ENCODE results near the gene ADAMTS12.

ADAMTS12 gene

GRCh38 chr5:33800241-33800950 is 91.4 kb downstream of the ADAMTS12 start:
- DNase-seq: no peak

GRCh38 chr5:33795496-33795895 is 96.3 kb downstream of the ADAMTS12 start:
- DNase-seq: no peak

- DNase-seq: no peak
These were observed 97.1 kb downstream of the ADAMTS12 start for GRCh38 chr5:33794550-33795181.

DNA sequence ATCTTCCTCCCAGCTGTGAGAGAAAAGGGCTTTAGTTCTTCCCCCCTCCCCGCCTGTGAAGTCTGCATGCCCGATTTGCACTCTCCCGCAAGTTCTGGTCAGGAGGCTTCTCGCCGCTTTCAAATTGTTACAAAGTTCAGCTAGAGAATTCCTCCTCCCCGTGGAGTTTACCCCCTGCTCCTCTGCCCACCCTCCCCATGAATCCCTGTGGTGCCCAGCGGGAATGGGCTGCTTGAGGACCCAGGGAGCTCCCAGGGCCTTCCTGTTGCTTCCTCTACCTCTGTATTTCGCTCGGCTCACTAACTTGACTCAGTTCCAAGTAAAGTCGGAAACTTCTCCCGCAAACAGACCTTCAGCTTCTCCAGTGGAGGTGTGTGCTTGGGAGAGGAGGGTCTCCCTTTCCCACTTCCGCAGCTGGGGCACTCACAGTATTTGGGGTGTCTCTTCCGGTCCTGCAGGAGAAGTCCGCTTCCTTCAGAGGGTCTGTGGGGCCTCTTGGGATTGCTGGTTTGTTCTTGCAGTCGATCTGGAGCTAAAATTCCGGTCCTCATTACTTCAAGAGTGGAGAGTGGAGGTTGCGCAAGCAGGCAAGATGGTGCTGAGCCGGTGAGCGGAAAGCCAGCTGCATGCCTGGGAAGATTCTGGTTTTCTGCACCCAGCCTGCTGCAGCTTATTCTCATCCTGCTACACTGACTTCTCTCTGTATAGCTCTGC is 97.8 kb downstream of the ADAMTS12 start:
- DNase-seq: no peak

DNA sequence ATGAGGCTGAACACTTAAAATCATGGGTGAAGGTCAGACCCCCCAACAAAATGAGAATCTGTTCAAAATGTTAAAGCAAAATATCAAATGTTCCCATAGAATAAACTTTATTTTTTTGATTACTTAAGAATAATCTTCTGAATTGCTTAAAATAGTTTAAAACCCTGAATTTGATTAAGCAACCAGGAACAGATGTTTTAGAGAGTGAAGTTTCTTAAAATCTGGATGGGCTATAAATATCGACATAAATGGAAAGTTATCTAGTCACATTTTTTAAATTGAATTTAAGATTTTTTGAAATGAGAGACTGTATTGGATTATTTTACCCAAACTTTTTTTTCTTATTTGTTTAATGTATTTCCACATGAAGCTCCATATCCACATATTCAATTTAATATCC is 98.5 kb downstream of the ADAMTS12 start:
- DNase-seq: no peak

GRCh38 chr5:33792559-33792958 is 99.2 kb downstream of the ADAMTS12 start:
- no peak for DNase-seq

DNA sequence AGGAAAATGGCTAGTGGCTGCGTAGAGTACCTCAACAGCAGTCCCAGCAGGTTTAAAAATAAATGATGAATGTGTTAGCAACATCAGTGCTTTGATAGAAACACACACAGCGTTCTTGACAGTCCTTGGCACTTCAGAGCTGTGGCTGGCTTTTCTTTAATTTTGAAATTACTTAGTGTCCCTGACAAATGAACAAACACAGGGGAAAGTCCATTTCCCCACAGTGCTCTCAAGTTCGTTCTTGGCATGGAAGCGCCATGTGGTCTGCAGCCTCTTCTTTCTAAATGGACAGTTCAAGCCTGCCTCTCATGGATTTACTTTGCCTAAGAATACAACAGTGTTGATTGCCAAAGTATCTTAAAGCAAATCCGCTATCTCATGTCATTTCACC is 102.2 kb downstream of the ADAMTS12 start:
- DNase-seq: no peak

DNA sequence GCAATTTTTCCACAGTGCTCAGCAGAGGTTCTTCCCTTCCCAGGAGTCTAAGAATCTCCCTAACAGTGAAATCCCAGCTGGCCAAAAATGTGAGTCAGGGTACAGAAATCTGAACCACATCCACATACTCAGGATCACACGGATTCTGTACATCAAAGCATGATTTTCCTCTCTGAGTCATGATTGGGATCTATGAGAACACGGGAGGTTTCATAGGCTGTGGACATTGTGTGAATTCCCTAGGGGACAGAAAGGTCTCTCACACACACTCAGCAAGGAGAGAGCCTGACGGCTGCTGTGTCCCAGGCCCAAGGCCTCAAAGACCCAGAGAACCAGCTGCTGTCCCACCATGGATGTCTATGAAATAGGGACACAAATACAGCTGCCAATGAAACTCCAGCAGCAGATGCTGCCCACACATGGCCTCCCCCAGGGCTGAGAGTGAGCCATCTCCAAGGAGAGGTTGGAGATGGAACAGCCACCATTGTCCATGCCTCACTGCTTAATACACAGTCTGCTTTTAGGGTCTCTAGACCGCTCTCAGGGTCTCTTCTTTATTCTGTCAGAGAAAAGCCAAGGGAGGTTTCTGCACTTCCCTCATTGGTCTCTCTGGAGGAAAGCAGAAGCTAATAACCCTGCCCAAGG is 102.7 kb downstream of the ADAMTS12 start:
- DNase-seq: no peak

DNA sequence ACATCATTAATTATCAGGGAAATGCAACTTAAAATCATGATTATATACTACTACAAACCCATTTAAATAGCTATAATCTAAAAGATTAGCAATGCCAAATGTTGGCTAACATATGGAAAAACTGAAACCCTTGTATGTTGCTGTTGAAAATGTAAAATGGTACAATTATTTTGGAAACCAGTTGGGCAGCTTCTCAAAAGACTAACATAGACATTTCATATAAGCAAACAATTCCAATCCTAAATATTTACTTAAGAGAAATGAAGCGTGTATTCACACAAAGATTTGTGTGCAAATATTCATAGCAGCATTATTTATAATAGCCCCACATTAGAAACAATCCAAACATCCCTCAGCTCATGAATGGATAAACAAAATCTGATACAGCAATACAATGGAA is 106.2 kb downstream of the ADAMTS12 start:
- no peak for DNase-seq

GRCh38 chr5:33781286-33781685 is 110.5 kb downstream of the ADAMTS12 start:
- DNase-seq: no peak

DNA sequence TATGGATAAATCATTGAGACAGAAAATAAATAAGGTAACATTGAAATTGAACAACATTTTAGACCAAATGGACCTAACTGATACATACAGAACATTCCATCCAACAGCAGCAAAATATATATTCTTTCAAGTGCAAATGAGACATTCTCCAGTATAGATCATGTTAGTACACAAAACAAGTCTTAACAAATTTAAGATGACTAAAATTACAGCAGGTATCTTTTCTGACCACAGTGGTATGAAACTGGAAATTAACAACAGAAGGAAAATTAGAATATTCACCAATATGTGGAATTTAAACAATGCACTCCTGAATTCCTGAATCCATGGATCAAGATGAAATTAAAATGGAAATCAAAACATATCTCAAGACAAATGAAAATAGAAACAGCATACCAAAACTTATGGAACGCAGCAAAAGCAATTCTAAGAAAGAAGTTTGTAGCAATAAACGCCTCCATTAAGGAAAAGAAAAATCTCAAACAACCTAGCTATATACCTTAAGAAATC is 115.6 kb downstream of the ADAMTS12 start:
- DNase-seq: no peak

DNA sequence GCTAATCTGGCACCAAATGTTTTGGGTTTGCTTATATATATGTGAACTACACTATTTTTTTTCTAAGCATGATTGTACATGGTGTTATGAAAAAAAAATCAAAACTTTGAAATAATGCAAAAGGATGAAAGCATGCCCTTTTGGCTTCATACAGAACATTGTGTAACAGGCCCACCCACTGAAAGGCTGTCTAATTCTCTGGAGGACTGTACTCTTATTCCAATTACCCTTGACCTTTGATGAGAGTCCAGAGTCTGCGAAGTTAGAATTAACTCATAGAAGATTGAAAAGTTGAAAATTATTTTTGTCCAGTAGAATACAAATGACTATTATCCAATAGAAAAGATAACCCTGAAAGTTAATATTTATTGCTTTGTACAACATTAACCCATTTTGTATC is 117.4 kb downstream of the ADAMTS12 start:
- DNase-seq: no peak

- DNase-seq: no peak
These were observed 119.4 kb downstream of the ADAMTS12 start for GRCh38 chr5:33772380-33772897.

DNA sequence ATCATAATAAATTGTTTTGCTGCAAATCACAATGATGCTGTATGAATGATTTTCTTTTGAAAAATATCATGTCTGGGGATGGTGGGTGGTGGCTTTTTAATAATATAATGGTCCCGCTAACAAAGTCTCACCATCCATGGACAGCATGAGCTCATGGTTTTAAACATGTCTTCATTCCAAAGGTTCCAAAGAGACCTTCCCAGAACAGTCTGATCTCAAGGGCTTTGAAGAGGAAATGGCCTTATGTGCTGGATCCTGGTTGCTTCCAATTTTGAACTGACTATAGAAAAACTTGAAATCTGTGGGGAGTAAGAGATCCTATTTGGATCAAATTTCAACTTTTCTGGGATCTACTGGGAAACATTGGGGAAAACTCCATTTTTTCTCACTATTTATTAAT is 121.8 kb downstream of the ADAMTS12 start:
- no peak for DNase-seq

- DNase-seq: no peak
These were observed 122.6 kb downstream of the ADAMTS12 start for GRCh38 chr5:33769196-33769595.

DNA sequence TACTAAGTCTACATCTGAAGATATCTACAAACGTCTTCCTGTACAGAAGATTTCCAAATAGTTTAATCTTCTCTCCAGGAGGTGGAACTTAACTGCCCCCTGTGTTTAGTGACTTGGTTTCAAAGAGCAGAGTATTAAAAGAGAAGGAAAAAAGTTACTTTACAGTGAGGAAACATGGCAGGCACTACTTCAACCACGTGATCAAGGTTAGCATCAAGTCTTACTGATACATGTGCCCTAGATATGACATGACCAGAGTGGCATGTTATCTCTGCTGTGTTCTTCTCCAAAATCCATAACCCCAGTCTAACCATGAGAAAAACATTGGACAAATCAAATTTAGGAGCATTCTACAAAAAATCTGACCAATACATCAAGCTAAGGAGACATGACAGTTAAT is 125.8 kb downstream of the ADAMTS12 start:
- no peak for DNase-seq

- DNase-seq: no peak
These were observed 127.0 kb downstream of the ADAMTS12 start for GRCh38 chr5:33764786-33765185.

- no peak for DNase-seq
These were observed 128.4 kb downstream of the ADAMTS12 start for GRCh38 chr5:33763435-33763834.

GRCh38 chr5:33762859-33763258 is 128.9 kb downstream of the ADAMTS12 start:
- no peak for DNase-seq

DNA sequence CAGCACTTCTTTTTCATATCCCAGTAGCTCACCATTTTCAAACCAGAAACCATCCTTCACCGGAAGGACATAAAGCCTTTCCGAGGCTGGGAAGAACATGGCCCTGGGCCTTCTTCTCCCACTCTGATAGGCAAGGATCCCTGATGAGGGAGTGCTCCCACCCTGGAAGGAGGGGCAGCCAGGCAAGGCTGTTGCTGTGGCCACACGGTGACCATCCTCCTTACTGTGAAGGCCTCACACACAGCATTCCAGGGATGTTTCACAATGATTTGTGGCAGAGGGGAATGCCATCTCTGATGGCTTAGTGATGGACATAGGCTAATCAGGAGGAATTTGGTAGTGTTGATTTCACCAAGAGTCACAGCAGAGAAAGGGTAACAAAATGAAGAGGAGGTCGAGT is 130.7 kb downstream of the ADAMTS12 start:
- no peak for DNase-seq

- no peak for DNase-seq
These were observed 133.1 kb downstream of the ADAMTS12 start for GRCh38 chr5:33758737-33759136.

GRCh38 chr5:33756491-33756890 is 135.3 kb downstream of the ADAMTS12 start:
- no peak for DNase-seq

GRCh38 chr5:33755231-33755630 is 136.6 kb downstream of the ADAMTS12 start:
- DNase-seq: no peak
